Measurements from ENCODE around the gene PDE4B.

DNA sequence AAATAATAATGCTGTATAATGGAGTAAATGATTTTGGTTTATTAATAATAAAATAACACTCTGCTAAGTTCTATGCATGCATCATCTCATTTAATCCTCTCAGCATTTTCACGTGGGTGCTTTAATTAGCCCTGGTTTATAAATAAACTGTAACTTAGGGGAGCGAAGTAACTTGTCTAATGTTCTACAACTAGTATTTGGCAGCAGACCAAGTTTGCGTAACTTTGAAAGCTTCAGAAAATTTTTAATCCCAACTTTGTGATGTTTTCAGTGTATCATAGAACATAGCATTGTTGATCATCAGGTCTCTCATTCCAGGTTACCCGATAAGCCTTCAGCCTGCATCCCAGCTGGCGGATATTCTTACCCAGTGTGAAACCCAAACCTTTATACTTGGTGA, 418.8 kb downstream of the PDE4B start:
- TF ChIP-seq, protein P1, sequence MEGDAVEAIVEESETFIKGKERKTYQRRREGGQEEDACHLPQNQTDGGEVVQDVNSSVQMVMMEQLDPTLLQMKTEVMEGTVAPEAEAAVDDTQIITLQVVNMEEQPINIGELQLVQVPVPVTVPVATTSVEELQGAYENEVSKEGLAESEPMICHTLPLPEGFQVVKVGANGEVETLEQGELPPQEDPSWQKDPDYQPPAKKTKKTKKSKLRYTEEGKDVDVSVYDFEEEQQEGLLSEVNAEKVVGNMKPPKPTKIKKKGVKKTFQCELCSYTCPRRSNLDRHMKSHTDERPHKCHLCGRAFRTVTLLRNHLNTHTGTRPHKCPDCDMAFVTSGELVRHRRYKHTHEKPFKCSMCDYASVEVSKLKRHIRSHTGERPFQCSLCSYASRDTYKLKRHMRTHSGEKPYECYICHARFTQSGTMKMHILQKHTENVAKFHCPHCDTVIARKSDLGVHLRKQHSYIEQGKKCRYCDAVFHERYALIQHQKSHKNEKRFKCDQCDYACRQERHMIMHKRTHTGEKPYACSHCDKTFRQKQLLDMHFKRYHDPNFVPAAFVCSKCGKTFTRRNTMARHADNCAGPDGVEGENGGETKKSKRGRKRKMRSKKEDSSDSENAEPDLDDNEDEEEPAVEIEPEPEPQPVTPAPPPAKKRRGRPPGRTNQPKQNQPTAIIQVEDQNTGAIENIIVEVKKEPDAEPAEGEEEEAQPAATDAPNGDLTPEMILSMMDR (IDR thresholded peaks at IDR 0.05) = no peak
- TF ChIP-seq POLR2A (IDR thresholded peaks at IDR 0.05) (no peak), POLR2AphosphoS5 (IDR thresholded peaks at IDR 0.05) (no peak)
